D721Med (cell line): Measurements from ENCODE around the gene ALX1.
A peak's percentile ranks its signal among the peaks of the same experiment; 100 is the strongest.
"Not testable (repeated sequence)": the region's sequence is repeated elsewhere in the genome, so short reads cannot be mapped to it uniquely, and the experiment has no call there.

Experiments used
- DNase-seq: peaks from one replicate; pipeline ENCODE4 v3.0.0; 2011; ENCODE audit warnings: low spot score; ENCODE audit not compliant: insufficient read length
- FAIRE-seq: peaks from 2 replicates; lab custom pipeline; 2011; peaks lifted over from hg19 to GRCh38; lab: Jason Lieb, UNC
- TF ChIP-seq, protein P1 (sequence below): IDR thresholded peaks from 2 replicates; pipeline ENCODE4 v1.5.1; 2012; ENCODE audit warnings: mild to moderate bottlenecking, control low read depth; ENCODE audit not compliant: insufficient read depth; ENCODE audit errors: missing control alignments

ALX1 gene

DNA sequence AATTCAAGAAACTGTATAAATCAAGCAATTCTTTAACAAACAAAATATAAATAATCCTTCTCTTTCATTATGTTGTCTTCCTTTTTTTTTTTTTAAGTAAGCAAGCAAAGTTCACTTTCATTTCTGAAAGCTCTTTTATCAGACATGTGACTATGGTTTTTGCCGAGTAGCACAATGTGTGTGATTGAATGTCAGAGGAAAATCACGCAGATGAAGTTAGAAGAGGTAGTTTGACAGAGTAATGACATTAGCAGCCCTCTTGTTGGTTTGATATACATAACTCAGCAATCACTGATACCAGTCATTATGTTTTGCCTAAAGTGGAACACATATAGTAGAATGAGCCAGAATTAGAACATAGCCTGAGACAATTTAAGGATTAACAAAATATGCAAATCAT lies 19.0 kb downstream of the ALX1 start:
- FAIRE-seq (no peak), DNase-seq (no peak)
- TF ChIP-seq, protein P1, sequence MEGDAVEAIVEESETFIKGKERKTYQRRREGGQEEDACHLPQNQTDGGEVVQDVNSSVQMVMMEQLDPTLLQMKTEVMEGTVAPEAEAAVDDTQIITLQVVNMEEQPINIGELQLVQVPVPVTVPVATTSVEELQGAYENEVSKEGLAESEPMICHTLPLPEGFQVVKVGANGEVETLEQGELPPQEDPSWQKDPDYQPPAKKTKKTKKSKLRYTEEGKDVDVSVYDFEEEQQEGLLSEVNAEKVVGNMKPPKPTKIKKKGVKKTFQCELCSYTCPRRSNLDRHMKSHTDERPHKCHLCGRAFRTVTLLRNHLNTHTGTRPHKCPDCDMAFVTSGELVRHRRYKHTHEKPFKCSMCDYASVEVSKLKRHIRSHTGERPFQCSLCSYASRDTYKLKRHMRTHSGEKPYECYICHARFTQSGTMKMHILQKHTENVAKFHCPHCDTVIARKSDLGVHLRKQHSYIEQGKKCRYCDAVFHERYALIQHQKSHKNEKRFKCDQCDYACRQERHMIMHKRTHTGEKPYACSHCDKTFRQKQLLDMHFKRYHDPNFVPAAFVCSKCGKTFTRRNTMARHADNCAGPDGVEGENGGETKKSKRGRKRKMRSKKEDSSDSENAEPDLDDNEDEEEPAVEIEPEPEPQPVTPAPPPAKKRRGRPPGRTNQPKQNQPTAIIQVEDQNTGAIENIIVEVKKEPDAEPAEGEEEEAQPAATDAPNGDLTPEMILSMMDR = no peak

DNA sequence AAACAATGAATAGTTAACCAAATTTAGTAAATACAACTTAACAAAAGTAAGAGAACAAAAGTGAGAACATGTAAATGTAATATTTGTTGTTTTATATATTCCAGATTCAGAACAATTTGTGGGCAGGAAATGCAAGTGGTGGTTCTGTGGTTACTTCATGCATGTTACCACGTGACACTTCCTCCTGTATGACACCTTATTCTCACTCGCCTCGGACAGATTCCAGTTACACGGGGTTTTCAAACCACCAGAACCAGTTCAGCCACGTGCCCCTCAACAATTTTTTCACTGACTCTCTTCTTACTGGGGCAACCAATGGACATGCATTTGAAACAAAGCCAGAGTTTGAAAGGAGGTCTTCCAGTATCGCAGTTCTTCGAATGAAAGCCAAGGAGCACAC lies 21.0 kb downstream of the ALX1 start:
- FAIRE-seq (no peak), DNase-seq (no peak)
- TF ChIP-seq, protein P1 = no peak

DNA sequence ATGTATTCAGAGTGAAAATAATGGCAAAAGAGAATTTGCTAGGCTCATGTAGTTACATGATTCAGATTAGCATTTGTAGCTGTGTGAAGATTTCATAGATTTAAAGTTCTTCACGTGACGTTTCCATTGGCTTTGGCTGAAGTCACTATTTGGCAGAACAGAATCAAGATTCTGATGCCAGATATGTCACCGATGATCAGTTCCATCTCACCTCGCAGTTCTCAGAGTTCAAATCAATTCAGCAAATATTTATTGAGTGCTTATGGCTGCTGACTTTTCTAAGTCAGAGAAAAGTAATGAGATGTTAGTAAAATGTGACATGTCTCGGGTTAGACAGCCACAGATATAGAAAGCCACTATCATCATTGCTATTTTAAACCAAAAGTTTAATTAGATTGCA lies 28.4 kb downstream of the ALX1 start:
- FAIRE-seq (peak; percentile 48), DNase-seq (no peak)

DNA sequence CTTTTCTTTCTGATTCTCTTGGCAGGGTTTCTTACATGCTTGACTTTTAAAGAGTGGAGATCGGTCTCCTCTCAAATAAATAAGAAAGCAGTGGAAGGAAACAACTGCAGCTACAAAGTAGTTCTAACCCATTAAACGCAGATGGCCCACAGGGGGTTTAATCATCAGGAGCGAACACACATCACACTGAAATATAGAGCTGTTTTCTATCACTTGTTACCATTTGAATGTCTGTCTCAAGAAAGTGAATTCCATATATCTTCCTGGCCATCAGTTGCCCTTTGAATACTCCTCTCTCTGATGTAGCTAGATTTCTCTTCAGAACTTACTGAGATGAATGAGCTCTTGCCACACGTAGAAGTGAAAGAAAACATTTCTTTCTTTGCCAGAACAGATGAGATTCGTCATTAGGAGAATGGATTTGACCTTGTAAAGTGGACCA lies 29.1 kb downstream of the ALX1 start:
- TF ChIP-seq, protein P1 = no peak
- FAIRE-seq = no peak
- no peak for DNase-seq

More for the DNA sequence above, 28.4 kb downstream of the ALX1 start:
- TF ChIP-seq, protein P1 = no peak

DNA sequence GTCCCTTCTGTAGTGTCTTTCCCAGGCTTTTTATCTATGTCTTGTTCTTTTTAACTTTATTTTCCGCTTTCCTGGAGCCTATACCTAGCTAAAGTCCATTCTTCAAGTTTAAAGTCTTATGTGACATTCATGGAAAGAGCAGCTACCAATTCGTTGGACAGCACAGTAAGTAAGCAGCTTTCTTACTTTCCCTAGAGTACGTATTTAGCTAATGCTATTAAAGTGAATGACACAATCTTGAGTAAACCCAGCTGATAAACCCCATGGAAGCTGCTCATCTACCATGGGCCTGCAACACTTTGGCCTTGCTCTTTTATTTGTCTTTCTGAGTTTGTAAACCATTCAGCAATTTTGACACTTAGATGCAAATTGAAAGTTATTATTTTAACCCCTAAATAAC lies 30.0 kb downstream of the ALX1 start:
- FAIRE-seq (peak; percentile 76), DNase-seq (no peak)
- TF ChIP-seq, protein P1 = no peak

DNA sequence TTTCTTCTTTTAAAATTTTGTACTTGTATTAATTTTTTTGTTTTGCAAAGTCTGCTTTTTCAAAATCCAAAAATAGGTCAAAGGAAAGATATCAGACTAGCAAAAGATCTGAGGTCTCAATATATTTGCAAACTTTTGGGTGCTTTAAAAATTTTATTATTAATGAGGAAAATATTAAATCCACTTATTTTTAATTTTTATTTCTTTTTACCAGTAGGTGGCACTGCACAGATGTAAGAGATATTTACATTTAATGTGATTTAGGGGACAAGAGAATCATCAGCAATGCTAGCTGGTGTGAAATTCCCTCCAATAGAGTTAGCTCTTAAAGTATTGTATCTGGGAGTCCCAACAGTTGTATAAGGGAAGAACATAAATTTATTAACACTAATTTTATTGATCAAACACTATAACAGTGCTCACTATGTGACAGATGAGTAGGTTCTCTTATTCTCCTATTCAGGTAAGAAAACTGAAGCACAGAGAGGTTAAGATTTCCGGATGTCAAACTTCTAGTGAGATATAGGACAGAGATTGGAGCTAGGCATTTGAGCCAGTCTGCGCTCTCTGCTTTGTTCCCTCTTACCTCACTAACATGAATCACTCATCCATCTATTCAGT lies 30.5 kb downstream of the ALX1 start:
- FAIRE-seq = no peak
- DNase-seq = no peak
- TF ChIP-seq, protein P1 = peak; percentile 43

DNA sequence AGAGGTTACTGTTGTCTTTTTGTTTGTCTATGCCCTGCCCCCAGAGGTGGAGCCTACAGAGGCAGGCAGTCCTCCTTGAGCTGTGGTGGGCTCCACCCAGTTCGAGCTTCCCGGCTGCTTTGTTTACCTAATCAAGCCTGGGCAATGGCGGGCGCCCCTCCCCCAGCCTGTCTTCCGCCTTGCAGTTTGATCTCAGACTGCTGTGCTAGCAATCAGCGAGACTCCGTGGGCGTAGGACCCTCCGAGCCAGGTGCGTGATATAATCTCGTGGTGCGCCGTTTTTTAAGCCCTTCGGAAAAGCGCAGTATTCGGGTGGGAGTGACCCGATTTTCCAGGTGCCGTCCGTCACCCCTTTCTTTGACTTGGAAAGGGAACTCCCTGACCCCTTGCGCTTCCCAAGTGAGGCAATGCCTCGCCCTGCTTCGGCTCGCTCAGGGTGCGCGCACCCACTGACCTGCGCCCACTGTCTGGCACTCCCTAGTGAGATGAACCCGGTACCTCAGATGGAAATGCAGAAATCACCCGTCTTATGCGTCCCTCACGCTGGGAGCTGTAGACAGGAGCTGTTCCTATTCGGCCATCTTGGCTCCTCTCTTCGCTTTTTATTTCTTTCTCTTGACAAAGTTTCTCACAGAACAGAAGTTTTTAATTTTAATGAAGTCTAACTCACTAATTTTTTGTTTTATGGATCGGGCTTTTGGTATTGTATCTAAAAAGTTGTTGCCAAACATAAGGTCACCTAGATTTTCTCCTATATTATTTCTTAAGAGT lies 38.0 kb downstream of the ALX1 start:
- not testable (repeated sequence) for FAIRE-seq, DNase-seq
